Measurements from ENCODE around the gene CAPN5. TPM values are rescaled to one million over a fixed set of nuclear protein-coding genes. Genes with fewer than 3 reads are reported as not detected.

The CAPN5 gene
- total RNA-seq, 1 experiment from 2014 or later: 27.4 TPM

DNA sequence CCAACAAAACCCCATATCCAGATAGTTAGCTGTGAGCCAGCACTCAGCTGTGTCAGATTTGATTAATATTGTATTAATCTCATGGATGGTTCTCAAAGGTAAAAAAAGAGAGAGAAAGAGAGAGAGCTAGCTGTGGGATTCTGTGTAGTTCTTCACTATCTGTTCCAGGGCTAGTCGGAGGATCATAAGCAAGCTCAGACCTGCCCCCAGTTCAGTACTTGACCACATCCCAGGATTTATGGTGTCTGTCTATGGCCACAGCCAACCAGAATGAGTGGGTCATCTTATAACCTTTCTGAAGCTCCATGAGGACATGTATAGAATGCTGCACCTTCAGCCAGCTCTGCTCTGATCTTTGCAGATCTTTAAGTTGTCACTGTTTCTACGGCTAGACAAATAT lies 46.0 kb upstream of the CAPN5 start:
- CTCF ChIA-PET: interaction anchor here (1.0 to 3.8 kb wide), 8 partner anchors 10 to 299 kb away, joined by 3 to 22 read pairs (median 5); no protein-coding TSS in a partner anchor

DNA sequence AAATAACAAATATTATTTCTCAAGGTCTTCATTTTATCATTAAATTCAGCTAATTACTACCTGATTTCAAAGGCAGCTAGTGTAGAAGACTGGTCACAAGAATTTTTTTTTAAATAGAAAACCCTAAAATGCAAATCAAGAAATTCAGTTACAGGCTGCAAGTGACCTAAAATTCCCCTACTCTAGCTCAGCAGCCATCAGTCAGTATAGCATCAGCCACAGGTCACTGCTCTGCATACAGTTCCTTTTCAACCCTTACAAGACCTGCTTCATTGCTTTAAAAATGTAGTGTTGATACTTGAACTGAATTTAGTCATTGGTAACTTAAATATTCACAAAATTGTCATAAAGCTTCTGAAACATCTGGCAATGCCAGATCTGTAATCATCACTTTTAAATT lies 42.0 kb upstream of the CAPN5 start:
- H3K27me3 Mint-ChIP-seq (ENCODE audit: low read depth): peaks cover 2% of the 10 kb centered on the region; the same call in 1 of the 2 replicates
- TF ChIP-seq, protein P1, sequence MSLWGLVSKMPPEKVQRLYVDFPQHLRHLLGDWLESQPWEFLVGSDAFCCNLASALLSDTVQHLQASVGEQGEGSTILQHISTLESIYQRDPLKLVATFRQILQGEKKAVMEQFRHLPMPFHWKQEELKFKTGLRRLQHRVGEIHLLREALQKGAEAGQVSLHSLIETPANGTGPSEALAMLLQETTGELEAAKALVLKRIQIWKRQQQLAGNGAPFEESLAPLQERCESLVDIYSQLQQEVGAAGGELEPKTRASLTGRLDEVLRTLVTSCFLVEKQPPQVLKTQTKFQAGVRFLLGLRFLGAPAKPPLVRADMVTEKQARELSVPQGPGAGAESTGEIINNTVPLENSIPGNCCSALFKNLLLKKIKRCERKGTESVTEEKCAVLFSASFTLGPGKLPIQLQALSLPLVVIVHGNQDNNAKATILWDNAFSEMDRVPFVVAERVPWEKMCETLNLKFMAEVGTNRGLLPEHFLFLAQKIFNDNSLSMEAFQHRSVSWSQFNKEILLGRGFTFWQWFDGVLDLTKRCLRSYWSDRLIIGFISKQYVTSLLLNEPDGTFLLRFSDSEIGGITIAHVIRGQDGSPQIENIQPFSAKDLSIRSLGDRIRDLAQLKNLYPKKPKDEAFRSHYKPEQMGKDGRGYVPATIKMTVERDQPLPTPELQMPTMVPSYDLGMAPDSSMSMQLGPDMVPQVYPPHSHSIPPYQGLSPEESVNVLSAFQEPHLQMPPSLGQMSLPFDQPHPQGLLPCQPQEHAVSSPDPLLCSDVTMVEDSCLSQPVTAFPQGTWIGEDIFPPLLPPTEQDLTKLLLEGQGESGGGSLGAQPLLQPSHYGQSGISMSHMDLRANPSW (CRISPR knock-in tag; conservative IDR thresholded peaks at IDR 0.05; ENCODE audit: low read depth): no peak
- no peak for TF ChIP-seq NFYB (CRISPR knock-in tag; conservative IDR thresholded peaks at IDR 0.05; ENCODE audit: low read depth)
- TF ChIP-seq, protein P2, sequence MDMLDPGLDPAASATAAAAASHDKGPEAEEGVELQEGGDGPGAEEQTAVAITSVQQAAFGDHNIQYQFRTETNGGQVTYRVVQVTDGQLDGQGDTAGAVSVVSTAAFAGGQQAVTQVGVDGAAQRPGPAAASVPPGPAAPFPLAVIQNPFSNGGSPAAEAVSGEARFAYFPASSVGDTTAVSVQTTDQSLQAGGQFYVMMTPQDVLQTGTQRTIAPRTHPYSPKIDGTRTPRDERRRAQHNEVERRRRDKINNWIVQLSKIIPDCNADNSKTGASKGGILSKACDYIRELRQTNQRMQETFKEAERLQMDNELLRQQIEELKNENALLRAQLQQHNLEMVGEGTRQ (CRISPR knock-in tag; IDR thresholded peaks at IDR 0.05): no peak
- TF ChIP-seq, protein P3, sequence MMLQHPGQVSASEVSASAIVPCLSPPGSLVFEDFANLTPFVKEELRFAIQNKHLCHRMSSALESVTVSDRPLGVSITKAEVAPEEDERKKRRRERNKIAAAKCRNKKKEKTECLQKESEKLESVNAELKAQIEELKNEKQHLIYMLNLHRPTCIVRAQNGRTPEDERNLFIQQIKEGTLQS (CRISPR knock-in tag; conservative IDR thresholded peaks at IDR 0.05): no peak
- TF ChIP-seq TEAD4 (CRISPR knock-in tag; IDR thresholded peaks at IDR 0.05): no peak

More for the DNA sequence above, 46.0 kb upstream of the CAPN5 start:
- no peak for ATAC-seq
- POLR2A ChIA-PET: no interaction called here
- Mint-ChIP-seq H3K4me3 (no peak overlapping the region), H3K36me3 (no peaks in the 10 kb centered on the region), H3K27ac (0 out of 2 replicates have a peak overlapping the region, but pooled peaks have one; percentile 12), H3K27me3 (ENCODE audit: low read depth) (no peaks in the 10 kb centered on the region), H3K4me1 (peaks cover 31% of the 10 kb centered on the region), H3K9me3 (no peaks in the 10 kb centered on the region)
- TF ChIP-seq NR1H2 (CRISPR knock-in tag; IDR thresholded peaks at IDR 0.05) (no peak), ZNF263 (CRISPR knock-in tag; IDR thresholded peaks at IDR 0.05; ENCODE audit: low read depth) (no peak), ELF4 (CRISPR knock-in tag; IDR thresholded peaks at IDR 0.05; ENCODE audit: low read depth) (no peak), MYBL2 (CRISPR knock-in tag; IDR thresholded peaks at IDR 0.05) (no peak), NR2C2 (CRISPR knock-in tag; IDR thresholded peaks at IDR 0.05) (no peak), ERG (CRISPR knock-in tag; IDR thresholded peaks at IDR 0.05) (no peak), ZNF317 (CRISPR knock-in tag; IDR thresholded peaks at IDR 0.05; ENCODE audit: borderline replicate concordance, low read depth) (no peak), GRHL2 (CRISPR knock-in tag; IDR thresholded peaks at IDR 0.05; ENCODE audit: insufficient replicate concordance, severe bottlenecking) (no peak)
- TF ChIP-seq, protein P4, sequence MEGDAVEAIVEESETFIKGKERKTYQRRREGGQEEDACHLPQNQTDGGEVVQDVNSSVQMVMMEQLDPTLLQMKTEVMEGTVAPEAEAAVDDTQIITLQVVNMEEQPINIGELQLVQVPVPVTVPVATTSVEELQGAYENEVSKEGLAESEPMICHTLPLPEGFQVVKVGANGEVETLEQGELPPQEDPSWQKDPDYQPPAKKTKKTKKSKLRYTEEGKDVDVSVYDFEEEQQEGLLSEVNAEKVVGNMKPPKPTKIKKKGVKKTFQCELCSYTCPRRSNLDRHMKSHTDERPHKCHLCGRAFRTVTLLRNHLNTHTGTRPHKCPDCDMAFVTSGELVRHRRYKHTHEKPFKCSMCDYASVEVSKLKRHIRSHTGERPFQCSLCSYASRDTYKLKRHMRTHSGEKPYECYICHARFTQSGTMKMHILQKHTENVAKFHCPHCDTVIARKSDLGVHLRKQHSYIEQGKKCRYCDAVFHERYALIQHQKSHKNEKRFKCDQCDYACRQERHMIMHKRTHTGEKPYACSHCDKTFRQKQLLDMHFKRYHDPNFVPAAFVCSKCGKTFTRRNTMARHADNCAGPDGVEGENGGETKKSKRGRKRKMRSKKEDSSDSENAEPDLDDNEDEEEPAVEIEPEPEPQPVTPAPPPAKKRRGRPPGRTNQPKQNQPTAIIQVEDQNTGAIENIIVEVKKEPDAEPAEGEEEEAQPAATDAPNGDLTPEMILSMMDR (IDR thresholded peaks at IDR 0.05): no peak
- TF ChIP-seq, protein P5, sequence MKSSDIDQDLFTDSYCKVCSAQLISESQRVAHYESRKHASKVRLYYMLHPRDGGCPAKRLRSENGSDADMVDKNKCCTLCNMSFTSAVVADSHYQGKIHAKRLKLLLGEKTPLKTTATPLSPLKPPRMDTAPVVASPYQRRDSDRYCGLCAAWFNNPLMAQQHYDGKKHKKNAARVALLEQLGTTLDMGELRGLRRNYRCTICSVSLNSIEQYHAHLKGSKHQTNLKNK (CRISPR knock-in tag; IDR thresholded peaks at IDR 0.05): no peak
- TF ChIP-seq, protein P3 (CRISPR knock-in tag; conservative IDR thresholded peaks at IDR 0.05): no peak
- TF ChIP-seq, protein P6, sequence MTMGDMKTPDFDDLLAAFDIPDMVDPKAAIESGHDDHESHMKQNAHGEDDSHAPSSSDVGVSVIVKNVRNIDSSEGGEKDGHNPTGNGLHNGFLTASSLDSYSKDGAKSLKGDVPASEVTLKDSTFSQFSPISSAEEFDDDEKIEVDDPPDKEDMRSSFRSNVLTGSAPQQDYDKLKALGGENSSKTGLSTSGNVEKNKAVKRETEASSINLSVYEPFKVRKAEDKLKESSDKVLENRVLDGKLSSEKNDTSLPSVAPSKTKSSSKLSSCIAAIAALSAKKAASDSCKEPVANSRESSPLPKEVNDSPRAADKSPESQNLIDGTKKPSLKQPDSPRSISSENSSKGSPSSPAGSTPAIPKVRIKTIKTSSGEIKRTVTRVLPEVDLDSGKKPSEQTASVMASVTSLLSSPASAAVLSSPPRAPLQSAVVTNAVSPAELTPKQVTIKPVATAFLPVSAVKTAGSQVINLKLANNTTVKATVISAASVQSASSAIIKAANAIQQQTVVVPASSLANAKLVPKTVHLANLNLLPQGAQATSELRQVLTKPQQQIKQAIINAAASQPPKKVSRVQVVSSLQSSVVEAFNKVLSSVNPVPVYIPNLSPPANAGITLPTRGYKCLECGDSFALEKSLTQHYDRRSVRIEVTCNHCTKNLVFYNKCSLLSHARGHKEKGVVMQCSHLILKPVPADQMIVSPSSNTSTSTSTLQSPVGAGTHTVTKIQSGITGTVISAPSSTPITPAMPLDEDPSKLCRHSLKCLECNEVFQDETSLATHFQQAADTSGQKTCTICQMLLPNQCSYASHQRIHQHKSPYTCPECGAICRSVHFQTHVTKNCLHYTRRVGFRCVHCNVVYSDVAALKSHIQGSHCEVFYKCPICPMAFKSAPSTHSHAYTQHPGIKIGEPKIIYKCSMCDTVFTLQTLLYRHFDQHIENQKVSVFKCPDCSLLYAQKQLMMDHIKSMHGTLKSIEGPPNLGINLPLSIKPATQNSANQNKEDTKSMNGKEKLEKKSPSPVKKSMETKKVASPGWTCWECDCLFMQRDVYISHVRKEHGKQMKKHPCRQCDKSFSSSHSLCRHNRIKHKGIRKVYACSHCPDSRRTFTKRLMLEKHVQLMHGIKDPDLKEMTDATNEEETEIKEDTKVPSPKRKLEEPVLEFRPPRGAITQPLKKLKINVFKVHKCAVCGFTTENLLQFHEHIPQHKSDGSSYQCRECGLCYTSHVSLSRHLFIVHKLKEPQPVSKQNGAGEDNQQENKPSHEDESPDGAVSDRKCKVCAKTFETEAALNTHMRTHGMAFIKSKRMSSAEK (CRISPR knock-in tag; IDR thresholded peaks at IDR 0.05; ENCODE audit: borderline replicate concordance): no peak
- TF ChIP-seq, protein P7, sequence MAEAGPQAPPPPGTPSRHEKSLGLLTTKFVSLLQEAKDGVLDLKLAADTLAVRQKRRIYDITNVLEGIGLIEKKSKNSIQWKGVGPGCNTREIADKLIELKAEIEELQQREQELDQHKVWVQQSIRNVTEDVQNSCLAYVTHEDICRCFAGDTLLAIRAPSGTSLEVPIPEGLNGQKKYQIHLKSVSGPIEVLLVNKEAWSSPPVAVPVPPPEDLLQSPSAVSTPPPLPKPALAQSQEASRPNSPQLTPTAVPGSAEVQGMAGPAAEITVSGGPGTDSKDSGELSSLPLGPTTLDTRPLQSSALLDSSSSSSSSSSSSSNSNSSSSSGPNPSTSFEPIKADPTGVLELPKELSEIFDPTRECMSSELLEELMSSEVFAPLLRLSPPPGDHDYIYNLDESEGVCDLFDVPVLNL (CRISPR knock-in tag; IDR thresholded peaks at IDR 0.05; ENCODE audit: borderline replicate concordance, low read depth): no peak
- no peak for DNase-seq (ENCODE audit: low spot score)

More for the DNA sequence above, 42.0 kb upstream of the CAPN5 start:
- ATAC-seq (no peak), DNase-seq (ENCODE audit: low spot score) (no peak)
- Mint-ChIP-seq H3K9me3 (no peaks in the 10 kb centered on the region), H3K27ac (no peak overlapping the region), H3K4me1 (peaks cover 31% of the 10 kb centered on the region), H3K36me3 (no peaks in the 10 kb centered on the region), H3K4me3 (no peak overlapping the region)
- CTCF ChIA-PET: interaction anchor here (0.8 to 2.3 kb wide), 5 partner anchors 15 to 291 kb away, joined by 3 to 12 read pairs (median 7); no protein-coding TSS in a partner anchor
- POLR2A ChIA-PET: no interaction called here
